Stimulated activated CD8-positive, alpha-beta memory T cell treated with anti-CD3 and anti-CD28 coated beads, Interleukin-15, amount 100 ng/mL, for 24 hours (primary cell): ENCODE measurements around the gene SNX10.

ENCODE experiments used
- DNase-seq: peaks from one replicate; pipeline ENCODE4 v3.0.0-alpha.2; 2020; ENCODE audit warnings: low read depth

SNX10 gene

GRCh38 chr7:26406433-26406832, 114.8 kb downstream of the SNX10 start:
- DNase-seq, result no peak

DNA sequence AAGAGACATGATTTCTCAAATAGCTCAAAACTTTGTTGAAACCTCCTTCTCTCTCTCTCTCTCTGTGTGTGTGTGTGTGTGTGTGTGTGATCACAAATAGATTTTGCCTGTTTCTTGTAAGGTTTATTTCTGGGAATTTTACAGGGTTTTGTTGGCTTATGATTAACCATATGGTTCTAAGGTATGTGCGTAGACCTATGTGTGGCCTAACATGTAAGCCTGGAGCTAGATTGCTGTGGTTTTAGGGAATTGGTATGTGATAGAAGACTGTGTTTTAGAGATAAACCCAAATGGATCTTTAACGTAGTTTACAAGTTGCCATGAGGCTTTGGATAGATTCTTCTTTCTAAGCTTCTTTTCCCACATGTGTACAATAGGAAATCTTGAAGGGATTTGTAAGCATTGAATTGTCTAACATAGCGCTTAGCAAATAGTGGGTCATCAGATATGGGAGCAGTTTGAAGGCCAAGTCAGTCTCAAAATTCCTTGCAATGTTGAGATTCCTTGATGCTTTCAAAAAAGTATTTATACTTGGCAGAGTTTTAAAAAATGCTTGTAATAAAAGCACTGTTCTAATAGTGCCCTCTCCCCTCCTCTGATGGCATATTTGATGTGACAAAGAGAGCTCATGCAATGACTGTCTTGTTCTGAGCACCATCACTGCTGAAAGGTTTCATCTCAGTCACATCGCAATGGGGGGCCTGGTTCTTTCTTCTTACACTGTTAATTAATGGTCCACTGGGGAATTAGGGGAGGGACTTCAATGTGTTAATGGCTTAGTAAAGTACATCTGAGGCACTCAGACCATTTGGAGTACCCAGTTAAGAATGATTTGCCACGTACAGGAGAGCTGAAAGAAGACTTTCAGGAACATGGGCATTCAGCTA, 118.2 kb downstream of the SNX10 start:
- no peak for DNase-seq

GRCh38 chr7:26413007-26413691, 121.5 kb downstream of the SNX10 start:
- no peak for DNase-seq

- DNase-seq, result no peak
These were observed 124.3 kb downstream of the SNX10 start for GRCh38 chr7:26416004-26416403.

- DNase-seq, result no peak
These were observed 126.3 kb downstream of the SNX10 start for GRCh38 chr7:26417911-26418413.

GRCh38 chr7:26419198-26419597, 127.5 kb downstream of the SNX10 start:
- no peak for DNase-seq

DNA sequence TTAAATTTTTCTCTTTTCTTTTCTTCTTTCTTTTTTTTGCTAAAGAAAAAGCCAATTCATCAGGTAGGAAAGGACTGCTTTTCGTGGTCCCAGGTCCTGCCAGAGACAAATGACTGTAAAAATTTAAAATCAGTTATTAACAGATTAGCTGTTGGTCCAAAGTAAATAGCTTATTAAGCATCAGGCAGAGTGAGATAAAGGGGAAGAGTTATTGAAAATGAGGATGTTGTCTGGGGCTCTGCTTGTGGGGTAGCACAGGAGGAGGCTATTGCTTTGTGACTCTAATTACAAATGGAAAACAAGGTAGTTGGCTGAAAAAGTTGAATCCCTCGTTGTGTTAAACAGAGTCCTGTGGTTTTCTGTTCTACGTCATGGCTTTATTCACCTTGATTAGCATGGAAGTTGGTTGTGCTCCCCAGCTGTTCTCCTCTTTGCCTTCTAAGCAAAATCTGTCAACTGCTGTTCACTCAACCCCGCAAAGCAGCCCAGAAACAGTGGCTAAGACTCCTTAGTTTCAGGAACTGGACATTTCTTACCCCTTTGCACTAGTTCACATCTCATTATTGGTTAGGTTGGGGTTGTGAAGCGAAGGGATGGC, 128.9 kb downstream of the SNX10 start:
- no peak for DNase-seq

DNA sequence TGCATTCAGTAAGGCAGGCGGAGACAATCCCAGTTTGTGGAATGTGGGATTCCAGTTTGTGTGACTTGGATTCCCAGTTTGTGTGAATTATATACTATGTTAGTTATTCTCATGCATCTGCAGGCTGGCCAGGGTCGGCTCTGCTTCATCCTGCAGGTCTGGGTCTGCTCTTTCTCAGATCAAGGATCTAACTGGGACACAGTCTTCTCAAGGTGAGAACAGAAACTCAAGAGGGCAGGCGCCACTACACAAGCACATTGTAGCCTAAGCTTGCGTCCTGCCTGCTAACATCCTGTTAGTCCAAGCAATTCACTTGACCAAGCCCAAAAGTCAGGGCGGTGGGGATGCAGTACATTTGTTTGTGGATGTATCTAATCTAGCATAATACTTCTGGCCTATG, 131.1 kb downstream of the SNX10 start:
- DNase-seq, result no peak

DNA sequence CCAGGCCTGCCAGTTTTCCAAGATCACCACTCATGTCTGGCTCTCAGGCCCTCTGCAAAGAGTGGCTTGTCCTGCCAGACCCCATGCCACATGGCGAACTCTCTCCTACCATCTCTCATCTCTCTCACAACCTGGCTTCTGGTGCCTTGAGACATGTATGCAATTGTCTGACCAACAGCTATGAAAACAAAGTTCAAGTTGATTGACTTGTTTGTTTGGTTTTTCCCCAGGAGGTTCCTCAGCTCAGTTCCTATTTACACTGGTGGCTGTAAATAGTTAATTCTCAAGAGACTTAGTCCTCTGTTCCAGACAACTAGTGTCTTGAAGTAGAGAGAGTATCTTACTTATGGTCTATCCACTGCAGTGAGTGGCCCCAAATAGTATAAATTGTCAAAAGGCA, 131.8 kb downstream of the SNX10 start:
- DNase-seq, result no peak
